Fibroblast of gingiva (primary cell): ENCODE data around the gene CLTCL1.

Source experiments
- DNase-seq: peaks from one replicate; pipeline ENCODE4 v3.0.0-alpha.2; 2011; ENCODE audit warnings: low read depth

Gene CLTCL1

DNA sequence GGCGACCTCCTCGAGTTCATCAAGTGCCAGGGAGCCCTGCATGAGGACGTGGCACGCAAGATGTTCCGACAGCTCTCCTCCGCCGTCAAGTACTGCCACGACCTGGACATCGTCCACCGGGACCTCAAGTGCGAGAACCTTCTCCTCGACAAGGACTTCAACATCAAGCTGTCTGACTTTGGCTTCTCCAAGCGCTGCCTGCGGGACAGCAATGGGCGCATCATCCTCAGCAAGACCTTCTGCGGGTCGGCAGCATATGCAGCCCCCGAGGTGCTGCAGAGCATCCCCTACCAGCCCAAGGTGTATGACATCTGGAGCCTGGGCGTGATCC lies 159.9 kb downstream of the CLTCL1 start:
- DNase-seq: no peak

DNA sequence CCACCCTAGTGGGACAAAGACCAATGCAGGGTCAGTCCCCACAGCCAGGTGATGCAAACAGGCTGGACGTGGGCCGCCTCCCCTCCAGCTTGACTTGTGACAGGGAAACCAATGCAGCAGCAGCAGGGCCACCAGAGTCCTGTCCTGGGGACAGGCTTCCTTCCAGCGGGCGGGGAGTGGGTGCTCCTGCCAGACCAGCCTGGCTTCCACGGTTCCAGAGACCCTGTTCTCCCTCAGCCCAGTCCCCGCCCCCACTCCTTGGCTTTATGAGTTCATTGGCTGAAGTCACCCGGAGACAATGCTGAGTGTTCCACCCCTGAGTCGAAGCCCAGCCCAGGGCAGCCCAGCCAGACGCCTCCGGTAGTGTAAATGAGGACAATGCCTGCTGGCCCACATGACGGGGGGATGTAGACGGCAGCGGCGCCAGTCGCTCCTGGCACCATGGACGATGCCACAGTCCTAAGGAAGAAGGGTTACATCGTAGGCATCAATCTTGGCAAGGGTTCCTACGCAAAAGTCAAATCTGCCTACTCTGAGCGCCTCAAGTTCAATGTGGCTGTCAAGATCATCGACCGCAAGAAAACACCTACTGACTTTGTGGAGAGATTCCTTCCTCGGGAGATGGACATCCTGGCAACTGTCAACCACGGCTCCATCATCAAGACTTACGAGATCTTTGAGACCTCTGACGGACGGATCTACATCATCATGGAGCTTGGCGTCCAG lies 160.4 kb downstream of the CLTCL1 start, which contains the start of gene TSSK2:
TSS of gene TSSK2 (plus strand) at position 350 of the 726 bp plus-strand sequence. CDS start at position 442, 92 bp downstream.
- no peak for DNase-seq

DNA sequence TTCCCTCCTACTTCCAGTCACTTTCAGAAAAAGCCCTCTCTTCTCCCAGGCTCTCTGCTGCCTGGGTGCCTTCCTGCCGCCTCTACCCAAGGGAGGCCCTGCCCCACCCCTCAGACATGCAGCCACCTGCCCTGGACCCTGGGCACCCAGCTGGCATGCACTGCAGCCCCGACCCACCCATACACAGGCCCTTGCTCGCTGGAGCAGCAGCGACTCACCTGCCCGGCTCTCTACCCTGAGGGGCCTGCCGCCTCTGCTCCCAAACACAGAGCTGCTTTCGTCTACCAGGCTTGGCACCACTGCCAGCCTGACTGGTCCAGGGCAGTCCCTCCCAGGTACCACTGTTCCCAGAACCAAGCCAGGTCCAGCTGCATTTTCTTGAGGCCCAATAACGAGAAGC lies 161.6 kb downstream of the CLTCL1 start:
- DNase-seq: no peak
